OCI-LY3 (cell line): ENCODE measurements around the gene FGD4.

ENCODE experiments used
- CTCF ChIP-seq: fragments of 200-600, 300-600 bp; sonication (generic); IDR thresholded peaks from 2 replicates; pipeline ENCODE4 v1.5.1; 2014; ENCODE audit warnings: antibody characterized with exemption, low read length, low read depth
- EZH2phosphoT487 ChIP-seq: fragments of 200-600 bp; shearing (Covaris generic); IDR thresholded peaks from 2 replicates; pipeline ENCODE4 v1.6.1; 2018; ENCODE audit warnings: antibody characterized with exemption, mixed run types, low read depth

- no peak for TF ChIP-seq CTCF
- no peak for TF ChIP-seq EZH2phosphoT487
Measured at GRCh38 chr12:32440120-32440865, 40.9 kb downstream of the FGD4 start.
